Stimulated activated CD8-positive, alpha-beta memory T cell treated with anti-CD3 and anti-CD28 coated beads, Interleukin-15, amount 100 ng/mL, for 48 hours (primary cell): ENCODE measurements around the gene CDH13.

ENCODE experiments used
- DNase-seq, 2 donors: peaks; one replicate each; pipeline ENCODE4 v3.0.0-alpha.2; 2020; ENCODE audit warnings: low read depth in 2 of 2

The CDH13 gene

DNA sequence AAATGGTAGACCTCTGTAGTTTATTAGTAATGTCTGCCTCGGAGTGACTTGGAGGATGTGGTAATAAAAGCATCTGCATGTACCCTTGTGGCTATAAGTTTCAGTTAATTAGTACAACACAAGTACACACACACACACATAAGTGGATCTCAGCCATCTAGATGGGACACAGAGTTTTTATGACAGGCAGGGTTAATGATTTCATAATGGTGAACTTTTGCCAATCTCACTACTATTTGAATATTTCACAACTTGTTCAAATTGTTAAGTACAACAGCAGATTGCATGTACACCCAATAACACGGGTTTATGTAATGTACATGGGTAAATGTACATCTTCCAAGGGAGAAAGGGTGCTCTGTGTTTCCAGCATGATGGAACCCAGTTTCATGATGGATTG lies 669.7 kb downstream of the CDH13 start:
- DNase-seq: no peak

DNA sequence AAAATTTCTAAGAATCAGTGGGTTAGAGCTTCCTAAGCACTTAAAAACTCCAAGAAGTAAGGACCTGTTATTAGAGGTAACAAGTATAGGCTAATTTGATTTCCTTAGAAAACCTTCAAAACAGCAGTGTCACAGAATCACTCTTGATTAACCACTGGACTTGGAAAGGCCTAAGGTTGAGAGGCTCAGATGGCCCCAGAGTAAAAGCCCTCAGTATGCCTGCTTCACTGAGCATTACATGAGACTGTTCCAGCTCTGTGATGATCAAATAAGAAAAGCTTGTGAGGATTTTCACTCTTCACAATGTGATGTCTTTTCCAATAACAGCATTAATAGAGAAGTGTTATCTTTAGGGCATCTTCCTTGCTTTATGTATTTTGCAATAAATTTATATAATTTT lies 671.8 kb downstream of the CDH13 start:
- no peak for DNase-seq

DNA sequence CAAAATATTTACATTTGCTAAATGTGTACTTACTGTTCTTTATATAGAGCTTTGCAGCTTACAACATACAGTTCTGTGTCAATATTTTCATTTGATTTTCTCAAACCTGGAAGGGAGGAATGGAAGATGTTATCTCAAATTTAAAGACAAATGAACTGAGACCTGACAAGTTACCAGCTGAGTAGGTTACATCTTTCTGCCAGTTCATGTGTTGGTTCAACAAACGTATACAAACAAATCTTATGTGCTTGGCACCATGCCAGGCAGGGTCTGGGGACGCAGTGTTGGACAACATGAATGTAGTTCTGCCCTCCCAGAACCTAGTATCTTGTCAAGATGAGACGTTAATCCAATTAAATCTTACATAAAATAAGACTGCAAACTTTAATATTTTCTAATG lies 673.6 kb downstream of the CDH13 start:
- no peak for DNase-seq

DNA sequence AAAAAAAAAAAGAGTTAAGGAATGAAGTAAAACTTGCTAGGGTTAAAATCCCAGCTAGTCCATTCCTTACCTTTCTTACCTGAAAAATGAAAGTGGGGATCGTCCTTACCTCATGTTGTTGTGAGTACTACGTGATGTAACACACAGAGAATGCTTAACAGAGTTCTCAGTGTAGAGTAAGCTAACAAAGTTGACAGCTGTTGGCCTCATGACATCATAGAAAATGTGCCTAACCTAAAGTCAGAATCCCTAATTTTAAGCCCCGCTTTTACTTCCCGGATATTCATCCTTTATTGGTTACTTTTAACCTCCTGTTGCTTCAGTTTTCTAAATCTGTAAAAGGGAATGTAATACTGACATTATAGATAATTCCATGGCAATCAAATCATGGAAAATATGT lies 675.2 kb downstream of the CDH13 start:
- no peak for DNase-seq

DNA sequence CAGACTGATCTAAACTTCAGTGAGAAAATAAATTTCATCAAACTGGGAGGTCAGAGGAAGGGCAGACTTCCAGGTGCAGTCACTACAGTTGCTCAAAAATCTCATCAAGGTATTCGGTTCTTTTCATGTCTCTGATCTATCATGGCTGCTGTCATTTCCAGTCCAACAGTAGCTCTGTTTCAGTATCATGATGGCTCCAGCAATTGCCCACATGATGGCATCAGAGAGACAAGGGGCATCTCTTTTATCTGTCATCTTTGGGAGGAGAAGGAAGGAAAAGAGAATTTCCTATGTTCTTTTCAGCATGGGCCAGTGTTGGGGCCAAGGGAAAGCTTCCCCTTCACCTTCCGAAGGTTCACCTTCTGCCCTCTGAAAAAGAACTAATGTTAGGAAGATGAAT lies 676.1 kb downstream of the CDH13 start:
- DNase-seq: no peak

DNA sequence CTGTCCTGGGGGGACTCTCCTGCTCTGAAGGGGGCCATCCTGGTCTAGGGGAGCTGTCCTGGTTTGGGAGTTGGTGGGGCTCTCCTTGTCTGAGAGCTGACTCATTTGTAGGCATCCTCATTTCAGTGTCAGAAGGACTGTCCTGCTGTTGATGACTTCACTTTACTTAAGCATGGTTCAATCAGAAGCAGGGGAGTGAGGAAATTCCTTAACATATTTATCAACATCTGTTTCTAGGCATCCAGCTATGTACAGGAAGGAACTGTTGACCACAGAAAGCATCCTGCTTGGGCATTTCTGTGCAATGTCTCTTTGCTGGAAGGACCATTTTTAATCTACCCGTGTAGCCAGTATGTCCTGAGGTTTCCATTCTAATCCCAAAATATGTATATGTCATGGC lies 678.3 kb downstream of the CDH13 start:
- no peak for DNase-seq

DNA sequence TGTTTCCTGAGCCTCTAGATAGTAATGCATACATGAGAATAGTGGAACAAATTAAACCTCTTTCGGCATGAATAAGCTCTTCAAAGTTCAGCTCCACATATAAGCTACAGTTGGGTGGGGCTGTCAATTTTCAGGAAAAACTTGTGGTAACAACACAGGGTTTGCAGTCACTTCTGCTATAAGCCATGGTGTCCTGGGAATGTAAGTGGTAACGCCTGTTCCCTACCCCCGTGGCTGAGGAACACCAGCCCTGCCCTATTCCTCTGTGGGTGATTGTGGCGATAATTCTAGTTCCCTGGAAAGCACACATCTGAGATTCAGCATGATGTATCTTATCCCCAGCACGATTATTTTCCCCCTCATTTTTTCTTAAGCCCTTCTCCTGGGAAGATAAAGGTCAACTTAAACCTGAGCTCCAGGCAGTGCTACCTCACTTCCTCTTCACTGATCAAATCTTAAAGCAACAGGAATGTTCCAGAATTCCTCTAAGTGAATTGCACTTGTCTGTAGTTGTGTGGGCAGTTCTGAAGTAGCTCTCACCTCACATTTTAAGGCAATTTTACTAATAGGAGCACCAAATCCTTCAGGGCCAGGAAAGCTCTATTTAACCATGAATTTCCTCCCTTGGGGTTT lies 680.3 kb downstream of the CDH13 start:
- DNase-seq: no peak

DNA sequence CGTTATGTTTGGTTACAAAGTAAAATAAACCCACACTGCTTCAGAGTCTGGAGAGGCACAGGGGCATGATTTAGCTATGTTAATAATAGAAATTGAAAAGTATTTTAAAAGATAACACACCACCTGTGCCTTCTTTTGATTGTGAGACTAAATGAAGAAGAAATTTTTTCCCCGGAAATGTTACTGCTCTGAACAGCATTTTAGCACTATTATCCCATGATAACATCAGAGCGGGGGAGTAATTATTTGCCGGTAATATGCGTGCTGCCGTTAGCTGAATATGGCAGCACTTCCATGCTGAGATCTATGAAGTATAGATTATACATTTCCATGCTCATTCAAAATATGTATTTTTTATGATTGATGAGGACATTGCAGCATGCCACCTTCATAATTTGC lies 680.8 kb downstream of the CDH13 start:
- no peak for DNase-seq

DNA sequence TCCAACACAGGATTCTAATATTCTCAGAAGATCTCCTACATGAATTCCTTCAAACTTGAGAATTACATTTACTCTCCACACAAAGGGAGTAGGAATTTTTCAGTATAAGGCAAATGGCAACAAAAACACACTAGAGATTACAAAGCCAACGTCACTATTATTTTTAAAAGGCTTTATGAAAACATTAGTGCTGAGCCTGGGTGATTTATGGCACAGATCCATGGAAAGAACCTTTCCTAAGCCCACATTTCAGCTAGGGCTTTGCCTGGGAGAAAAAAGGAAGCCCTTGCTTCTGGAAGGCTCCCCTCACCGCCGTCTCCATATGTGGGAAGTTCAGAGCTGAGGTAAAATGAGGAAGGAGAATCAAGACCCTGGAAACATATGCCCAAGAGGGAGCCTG lies 681.6 kb downstream of the CDH13 start:
- DNase-seq: no peak

DNA sequence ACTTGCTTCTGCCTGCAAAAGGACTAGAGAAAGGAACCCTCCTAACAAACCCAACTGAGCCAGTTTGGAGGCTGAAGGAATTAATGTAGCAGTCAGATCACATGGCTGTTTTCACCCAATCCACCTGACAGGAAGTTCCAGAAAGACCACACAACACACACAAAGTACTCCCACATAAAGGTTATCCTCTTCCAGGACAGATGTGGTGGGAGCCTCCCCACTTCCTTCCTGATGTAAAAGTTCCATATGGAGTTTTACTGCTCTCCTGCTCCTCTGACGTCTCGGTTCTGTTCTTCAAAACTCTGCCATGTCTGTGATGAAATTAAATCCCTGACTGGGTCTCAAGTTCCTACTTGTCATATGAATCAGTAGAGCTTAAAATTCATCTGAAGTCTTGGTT lies 684.0 kb downstream of the CDH13 start:
- DNase-seq: no peak

DNA sequence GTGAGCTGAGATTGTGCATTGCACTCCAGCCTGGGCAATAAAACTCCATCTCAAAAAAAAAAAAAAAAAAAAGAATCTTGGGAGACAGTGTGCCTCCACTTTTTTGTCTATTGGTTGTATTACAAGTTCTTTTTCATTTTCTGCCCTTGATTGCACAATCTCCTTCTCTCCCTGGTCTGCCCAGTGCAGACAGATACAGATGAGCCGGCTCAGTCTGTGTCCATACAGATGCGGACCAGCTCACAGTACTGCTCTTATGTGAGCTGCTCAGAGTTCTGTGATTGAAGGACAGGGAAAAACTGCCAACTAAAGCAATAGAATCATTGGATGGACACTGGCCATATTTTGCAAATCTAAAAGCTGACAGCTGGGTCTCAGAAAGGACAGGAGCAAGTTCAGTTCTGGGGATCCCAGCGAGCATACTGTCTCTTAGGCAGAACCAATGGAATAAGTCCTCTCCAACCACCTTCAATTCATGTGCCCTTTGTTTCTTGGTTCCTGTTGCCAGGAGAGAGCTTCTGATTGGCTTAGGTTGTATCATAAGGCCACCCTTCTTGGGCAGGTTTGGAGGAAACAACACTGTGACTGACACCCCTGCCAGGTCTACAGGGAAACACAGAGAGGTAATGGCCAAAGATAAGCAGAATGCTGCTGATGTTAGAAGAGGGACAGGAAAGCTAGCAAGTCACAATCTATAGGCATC lies 685.4 kb downstream of the CDH13 start:
- DNase-seq: no peak

DNA sequence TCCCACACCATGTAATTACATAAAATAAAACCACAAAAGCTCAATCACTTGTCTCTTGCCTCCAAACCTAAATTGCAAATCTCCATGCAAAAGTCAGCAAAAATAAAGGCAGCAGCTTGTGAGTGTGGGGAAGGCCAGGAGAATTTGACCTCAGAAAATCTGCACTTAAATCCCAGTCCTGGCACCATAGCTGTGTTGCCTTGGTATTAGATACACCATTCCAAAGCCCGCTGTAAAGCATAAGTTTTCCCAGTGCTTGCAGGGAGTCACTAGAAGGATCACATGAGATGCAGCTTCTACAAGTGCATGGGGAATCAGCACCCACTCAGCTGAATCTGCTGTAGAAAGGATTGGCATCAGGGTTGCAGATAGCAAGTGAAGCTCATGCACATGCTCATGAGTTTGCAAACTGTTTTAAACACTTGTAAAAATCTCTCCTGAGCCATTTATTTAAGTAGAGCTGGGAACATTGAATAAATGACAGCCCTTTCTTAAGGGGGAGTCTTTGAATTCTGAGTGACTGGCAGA lies 686.0 kb downstream of the CDH13 start:
- no peak for DNase-seq

DNA sequence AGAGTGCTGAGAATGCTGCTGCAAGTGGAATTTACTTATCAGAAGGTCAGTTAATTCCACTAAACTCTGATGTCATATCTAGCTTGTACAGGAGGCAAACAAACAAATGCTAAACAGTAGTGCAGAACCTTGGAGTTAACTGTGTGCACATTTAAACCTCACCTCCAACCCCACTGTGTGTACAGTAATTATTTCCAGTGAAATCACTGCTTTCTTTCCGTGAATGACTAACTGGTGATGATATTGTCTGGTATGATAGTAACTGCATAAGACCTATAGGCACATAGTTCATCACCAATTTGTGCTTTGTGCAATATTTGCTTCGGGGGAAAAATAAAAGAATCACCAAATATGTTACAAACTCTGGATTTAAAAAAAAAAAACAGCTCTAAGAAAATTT lies 688.5 kb downstream of the CDH13 start:
- no peak for DNase-seq

DNA sequence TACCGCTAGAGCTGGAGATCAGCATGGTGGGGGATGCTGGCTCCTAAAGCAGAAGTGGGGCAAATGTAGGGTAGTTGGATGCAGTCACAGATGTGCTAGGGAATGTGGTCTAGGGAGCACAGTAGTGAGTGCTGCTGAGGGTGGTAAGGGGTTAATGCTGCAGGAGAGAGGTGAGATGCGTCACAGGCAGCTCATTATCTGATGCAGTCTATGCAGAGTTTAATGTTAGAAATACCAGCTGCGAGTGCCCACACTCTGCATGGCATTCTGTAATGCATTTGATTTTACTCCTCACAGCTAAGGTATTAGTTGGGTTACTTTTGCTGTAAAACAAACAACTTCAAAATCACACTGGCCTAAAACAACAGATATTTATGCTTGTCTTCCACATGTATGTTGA lies 689.7 kb downstream of the CDH13 start:
- DNase-seq: no peak

DNA sequence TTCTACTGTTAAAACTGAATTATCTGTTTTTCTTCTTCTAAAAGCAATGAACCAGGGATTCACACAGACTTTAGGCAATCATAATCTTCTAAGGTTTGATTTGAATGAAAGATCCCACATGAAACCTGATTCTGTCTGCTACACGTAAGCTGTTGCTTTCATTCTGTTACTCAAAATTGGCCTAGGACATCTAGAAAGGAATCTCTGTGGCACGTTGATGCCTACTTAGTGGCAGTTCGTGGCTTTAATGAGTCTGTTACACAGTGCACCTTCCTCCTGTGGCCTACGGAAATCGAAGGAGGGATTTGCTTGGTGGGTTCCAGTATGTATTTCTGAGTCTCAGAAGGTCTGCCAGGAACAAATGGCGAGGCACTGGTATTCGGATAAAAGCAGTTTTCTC lies 691.6 kb downstream of the CDH13 start:
- no peak for DNase-seq

DNA sequence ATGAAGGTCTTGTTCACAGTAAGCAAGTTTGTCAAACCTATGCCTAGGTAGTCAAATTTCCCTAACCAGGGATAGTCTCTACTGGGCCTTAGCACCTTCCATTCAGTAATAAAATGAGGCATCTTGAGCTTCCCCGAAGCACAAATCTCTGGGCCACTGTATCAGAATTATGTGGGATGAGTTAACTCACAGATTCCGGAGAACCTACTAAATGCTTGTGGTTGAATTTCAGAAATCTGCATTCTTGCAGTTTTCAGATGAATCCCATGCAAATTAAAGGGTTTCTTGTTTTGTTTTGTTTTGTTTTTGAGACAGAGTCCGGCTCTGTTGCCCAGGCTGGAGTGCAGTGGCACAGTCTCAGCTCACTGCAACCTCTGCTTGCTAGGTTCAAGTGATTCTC lies 702.2 kb downstream of the CDH13 start:
- DNase-seq: no peak

DNA sequence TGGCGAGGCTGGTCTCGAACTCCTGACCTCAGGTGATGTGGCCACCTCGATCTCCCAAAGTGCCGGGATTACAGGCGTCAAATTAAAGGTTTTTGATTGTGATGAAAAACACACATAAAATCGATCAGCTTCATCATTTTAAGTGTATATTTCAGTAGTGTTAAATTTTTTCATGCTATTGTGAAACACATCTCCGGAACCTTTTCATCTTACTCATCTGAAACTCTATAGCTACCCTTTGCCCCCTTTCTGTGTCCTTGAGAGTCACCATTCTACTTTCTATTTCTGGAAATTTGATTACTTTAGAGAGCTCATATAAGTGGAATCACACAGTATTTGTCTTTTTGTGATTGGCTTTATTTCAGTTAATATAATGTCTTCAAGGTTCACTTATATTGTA lies 702.7 kb downstream of the CDH13 start:
- no peak for DNase-seq

DNA sequence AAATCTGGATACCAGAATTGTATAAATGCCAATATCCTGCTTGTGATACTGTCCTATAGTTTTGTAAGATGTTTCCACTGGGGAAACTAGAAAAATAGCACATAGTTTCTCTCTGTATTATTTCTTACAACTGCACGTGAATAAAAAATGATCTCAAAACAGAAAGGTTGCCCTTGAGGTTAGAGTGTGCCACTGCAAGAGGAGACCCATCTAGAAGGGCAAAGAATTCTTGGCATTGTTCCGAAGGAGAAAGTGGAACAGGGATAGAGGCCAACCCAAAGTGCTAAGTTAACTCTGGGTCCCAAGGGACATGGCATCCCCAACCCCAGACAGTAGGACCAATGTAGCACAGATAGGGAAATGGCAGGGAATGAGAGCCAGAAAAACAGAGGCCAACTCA lies 703.5 kb downstream of the CDH13 start:
- no peak for DNase-seq

DNA sequence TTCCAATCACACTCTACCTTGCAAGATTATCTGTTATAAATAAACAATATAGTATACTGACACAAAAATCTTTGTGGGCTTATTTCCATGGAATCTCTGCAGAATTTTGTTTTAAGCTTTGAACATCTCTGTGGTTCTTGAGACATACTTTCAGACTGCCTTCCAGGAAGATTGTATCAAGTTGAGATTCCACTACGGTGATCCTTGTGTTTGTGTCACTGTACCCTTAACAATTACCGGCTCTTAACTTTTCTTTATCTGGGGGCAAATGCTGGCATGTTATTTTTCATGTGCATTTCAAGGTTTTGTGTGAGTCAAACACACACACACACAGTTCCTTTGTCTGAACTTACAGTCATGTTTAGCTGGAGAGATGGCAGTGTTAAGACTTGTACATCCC lies 708.3 kb downstream of the CDH13 start:
- DNase-seq: no peak

DNA sequence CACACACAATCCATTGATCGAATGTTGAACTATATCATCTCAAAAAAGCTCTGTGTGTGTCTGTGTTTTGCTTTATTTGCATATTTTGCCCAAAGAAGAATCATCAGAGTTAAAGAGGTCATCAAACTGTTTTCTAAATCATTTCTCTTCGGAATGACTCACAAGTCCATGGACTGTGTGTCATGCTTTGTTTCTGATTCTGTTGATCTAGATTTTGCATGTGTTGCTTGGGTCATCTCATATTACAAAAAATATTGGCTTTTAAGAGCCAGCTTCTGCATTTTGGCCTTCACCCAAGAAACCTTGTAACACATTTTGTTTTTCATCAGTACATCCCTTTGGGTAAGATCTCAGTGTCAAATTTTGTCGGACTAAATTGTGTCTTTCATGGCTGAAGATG lies 709.8 kb downstream of the CDH13 start:
- DNase-seq: no peak

DNA sequence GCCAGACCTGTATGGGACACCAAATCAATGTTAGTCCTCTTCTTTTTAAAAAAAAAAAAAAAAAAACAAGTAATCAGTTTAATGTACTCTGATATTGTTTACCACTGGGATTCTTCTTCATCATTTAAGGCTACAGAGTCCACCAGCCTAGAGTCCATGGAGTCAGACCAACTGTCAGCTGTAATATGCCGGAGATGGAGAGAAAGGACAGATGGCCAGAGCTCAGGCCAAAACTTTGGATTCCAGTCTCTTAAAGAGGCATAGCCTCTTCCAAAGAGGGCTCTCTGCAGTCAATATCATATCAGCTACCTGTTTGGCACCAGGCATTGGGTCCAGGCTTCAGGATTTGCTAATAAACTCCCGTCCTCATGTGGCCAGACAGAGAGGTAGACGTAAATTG lies 711.4 kb downstream of the CDH13 start:
- no peak for DNase-seq

DNA sequence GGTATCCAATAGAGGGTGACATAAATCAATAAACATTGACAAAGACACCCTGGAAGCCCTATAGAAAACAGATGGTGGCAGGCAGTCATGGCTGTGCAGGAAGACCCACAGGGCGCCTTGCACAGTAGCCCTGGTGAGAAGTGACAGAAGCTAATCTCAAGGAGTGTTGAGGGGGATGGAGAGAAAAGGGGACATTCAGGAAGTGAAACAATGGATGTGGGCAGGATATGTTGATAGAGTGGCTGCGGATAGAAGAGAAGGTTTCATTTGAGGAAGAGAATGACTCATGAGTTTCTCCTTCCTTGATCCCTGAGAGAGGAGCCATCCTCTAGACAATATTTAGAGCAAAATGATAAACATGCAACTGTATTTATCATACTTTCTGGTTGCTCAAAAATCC lies 712.2 kb downstream of the CDH13 start:
- no peak for DNase-seq

DNA sequence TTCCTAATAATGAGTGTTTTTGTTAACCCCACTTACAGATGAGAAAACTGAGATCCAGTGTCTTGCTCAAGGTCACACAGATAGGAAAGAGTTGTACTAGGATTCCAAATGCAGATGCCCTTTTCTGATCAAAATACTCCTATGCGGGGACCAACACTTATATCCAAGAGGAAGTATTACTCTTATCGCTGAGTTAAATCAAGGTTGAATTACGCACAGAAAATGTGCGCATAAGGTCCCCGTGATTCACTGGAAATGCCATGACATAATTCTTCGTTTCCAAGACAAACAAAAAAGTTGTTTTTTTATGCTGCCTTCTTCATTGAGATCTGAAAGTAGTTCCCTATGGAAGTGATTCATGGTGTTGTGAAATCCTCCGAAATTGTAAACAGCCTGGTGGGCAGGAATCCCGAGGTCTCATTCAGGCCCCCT lies 717.2 kb downstream of the CDH13 start:
- DNase-seq: no peak
